GM13977 (cell line): ENCODE data around the gene PDK3.

ENCODE experiments used
- DNase-seq: peaks from one replicate; pipeline ENCODE4 v3.0.0; 2012; ENCODE audit warnings: low spot score
- in situ Hi-C: fragments of 300-500 bp; cut with MboI; formaldehyde crosslinking; loops from one replicate; pipeline ENCODE4 v1.12.0; 2022; ENCODE audit warnings: low sequenced_read_pairs, low pct_unique_long_range_greater_than_20kb, mixed read lengths, inconsistent platforms; ENCODE audit not compliant: unreplicated experiment
- TF ChIP-seq, protein P1 (sequence below): IDR thresholded peaks from 2 replicates; pipeline ENCODE4 v1.5.1; 2012; ENCODE audit warnings: mild to moderate bottlenecking, control low read depth; ENCODE audit not compliant: insufficient read depth; ENCODE audit errors: extremely low read depth, missing control alignments

Gene PDK3

GRCh38 chrX:24448762-24449250 is 16.3 kb upstream of the PDK3 start:
- in situ Hi-C loops: no loop called here
- no peak for DNase-seq
- TF ChIP-seq, protein P1, sequence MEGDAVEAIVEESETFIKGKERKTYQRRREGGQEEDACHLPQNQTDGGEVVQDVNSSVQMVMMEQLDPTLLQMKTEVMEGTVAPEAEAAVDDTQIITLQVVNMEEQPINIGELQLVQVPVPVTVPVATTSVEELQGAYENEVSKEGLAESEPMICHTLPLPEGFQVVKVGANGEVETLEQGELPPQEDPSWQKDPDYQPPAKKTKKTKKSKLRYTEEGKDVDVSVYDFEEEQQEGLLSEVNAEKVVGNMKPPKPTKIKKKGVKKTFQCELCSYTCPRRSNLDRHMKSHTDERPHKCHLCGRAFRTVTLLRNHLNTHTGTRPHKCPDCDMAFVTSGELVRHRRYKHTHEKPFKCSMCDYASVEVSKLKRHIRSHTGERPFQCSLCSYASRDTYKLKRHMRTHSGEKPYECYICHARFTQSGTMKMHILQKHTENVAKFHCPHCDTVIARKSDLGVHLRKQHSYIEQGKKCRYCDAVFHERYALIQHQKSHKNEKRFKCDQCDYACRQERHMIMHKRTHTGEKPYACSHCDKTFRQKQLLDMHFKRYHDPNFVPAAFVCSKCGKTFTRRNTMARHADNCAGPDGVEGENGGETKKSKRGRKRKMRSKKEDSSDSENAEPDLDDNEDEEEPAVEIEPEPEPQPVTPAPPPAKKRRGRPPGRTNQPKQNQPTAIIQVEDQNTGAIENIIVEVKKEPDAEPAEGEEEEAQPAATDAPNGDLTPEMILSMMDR: no peak

GRCh38 chrX:24463077-24463476 is 2.0 kb upstream of the PDK3 start:
- TF ChIP-seq, protein P1: no peak
- in situ Hi-C loops: no loop called here

GRCh38 chrX:24464498-24464835 is 619 bp upstream of the PDK3 start:
- in situ Hi-C loops: no loop called here
- DNase-seq: no peak
- TF ChIP-seq, protein P1: no peak

More at GRCh38 chrX:24463077-24463476, 2.0 kb upstream of the PDK3 start:
- DNase-seq: no peak

- no peak for DNase-seq
- TF ChIP-seq, protein P1: no peak
- in situ Hi-C loops: no loop called here
Observed at GRCh38 chrX:24465532-24465865, 413 bp downstream of the PDK3 start.

GRCh38 chrX:24466025-24466424 is 939 bp downstream of the PDK3 start:
- TF ChIP-seq, protein P1: no peak
- in situ Hi-C loops: no loop called here
- DNase-seq: no peak

GRCh38 chrX:24468245-24468644 is 3.2 kb downstream of the PDK3 start:
- in situ Hi-C loops: no loop called here
- no peak for DNase-seq
- TF ChIP-seq, protein P1: no peak

- in situ Hi-C loops: no loop called here
- no peak for DNase-seq
Observed at GRCh38 chrX:24471808-24472207, 6.7 kb downstream of the PDK3 start.

More at GRCh38 chrX:24471808-24472207, 6.7 kb downstream of the PDK3 start:
- TF ChIP-seq, protein P1: no peak
